NOMO-1 treated with dmso at 0.1 percent for 144 hours (cell line): ENCODE measurements around the gene GALNT2.

Experiments used
- DNase-seq: peaks from one replicate; lab custom pipeline; 2025; ENCODE audit not compliant: unreplicated experiment; lab: John Stamatoyannopoulos, UW

The GALNT2 gene

GRCh38 chr1:230110971-230111370, 43.9 kb downstream of the GALNT2 start:
- no peak for DNase-seq

- no peak for DNase-seq
Observed at GRCh38 chr1:230112131-230112701, 45.2 kb downstream of the GALNT2 start.

- DNase-seq: no peak
Observed at GRCh38 chr1:230112782-230113181, 45.7 kb downstream of the GALNT2 start.

GRCh38 chr1:230113235-230113592, 46.2 kb downstream of the GALNT2 start:
- no peak for DNase-seq

- DNase-seq: no peak
Observed at GRCh38 chr1:230113593-230114236, 46.7 kb downstream of the GALNT2 start.

DNA sequence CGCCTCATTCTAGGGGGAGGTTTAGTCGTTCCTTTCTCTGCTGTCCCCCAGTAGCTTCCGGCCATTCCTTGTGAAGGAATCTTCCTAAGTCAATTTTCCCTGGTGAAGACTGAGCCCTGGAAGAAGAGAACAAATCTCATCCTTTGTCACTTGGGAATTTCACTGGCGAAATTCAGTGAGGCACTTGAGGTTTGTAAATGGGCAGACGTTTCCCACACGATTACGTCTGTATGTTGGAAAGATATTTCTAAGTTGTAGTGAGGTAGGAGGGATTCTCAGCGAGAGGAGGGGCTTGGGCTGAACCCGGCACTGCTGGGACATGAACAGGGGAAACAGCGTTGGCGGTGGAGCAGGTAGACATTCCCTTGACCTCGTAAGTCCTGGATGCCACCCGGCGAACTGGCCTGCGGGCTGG, 47.2 kb downstream of the GALNT2 start:
- DNase-seq: no peak

- no peak for DNase-seq
Observed at GRCh38 chr1:230117694-230118093, 50.7 kb downstream of the GALNT2 start.

GRCh38 chr1:230119340-230119739, 52.3 kb downstream of the GALNT2 start:
- no peak for DNase-seq

- DNase-seq: no peak
Observed at GRCh38 chr1:230120289-230120920, 53.4 kb downstream of the GALNT2 start.

- no peak for DNase-seq
Observed at GRCh38 chr1:230120921-230121381, 53.9 kb downstream of the GALNT2 start.

DNA sequence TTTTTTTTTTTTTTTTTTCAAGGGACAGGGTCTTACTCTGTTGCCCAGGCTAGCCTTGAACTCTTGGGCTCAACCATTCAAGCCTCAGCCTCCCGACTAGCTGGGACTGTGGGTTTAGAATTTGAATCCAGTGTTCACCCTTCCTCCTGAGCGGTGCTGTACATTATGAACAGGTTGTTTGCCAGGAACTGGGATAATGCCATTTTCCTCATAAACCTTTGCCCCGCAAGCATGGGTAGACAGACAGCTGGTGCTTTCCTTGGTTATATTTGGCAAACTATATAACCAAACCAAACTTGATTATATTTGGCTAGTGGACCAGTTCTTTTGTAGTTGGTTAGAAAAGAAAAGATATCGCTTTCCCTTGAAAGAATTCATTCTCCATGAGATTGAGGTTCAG, 54.9 kb downstream of the GALNT2 start:
- DNase-seq: no peak

GRCh38 chr1:230122366-230123279, 55.6 kb downstream of the GALNT2 start:
- no peak for DNase-seq

DNA sequence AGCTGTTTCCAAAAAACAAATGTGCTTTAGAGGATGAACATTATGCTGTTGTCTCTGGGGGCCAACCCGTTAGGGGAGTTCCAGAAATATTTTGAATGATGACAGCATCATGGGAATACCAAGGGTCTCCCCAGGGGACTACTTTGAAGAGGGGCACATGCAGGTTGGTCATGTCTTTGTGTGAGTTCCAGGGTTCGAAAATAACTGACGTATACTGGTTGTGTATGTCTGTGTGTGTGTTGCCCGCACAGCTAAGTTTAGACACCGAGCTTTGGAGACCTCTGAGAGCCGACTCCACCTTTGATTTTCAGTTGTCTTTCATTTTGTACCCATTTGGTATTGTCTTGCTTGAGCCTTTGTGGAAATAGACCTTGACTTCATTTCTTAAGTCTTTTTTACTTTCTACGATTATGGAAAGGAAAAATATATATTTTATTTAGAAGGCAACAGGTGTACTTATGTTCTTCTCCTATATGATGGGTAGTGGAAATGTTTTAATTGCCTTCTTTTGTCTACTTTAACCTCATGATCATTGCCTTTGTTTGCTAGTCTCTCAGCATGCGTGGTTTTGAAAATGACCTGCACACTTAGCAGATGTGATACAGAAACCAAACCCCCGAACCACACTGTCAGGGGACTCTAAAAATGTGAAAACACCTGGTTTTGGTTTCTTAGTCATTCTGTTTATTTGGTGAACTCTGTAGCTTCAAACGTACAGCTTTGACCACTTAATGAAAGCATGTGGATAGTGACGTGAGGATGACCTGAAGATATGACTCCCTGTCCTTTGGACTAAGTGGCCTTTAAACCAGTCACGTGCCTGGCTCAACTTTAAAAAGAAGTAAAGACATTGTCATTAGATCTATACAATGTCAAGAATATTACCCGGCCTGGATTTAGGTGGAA, 56.5 kb downstream of the GALNT2 start:
- DNase-seq: no peak

DNA sequence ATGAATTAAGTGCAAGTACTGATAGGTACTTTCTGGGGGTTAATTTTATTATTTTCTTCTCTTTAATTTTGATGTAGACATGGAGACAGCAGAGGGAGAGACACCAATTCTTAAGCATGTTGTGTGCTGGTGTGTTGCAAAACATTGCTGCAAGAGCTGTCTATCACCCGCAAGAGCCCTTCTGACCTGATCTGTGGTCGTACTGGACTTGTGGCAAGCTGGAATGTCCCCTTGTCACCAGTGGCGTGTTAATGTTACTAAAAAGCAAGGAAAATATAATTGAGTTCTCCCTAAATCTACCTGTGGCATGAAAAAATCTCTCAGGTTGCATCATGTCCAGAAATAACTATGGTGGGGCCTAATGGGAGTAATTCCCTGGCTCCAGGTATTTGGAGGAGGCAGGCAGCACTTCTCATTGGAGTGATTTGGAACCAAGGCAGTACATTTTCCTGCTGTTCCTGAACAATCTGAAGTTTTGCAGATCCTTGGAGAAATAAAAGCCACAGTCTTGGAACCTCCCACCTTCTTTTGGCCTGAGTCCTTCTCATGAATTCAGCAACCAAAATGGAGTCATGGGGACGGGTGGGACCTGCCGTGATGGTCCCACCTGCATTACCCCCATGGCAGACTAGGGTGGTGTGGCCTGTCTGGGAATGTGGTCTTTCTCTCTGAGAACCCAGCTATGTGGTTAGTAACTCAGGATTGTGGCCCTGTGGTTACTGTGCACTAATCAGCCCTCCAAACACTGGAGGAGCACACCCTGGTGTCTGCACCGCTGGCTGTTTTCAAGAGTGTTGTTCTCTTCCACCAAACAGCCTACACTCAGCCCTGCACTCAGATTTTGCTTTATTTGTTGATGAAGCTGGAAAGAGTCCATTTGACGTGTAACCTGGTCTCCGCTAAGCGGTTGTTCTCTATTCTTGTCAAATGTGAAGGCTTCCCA, 57.4 kb downstream of the GALNT2 start:
- DNase-seq: no peak

DNA sequence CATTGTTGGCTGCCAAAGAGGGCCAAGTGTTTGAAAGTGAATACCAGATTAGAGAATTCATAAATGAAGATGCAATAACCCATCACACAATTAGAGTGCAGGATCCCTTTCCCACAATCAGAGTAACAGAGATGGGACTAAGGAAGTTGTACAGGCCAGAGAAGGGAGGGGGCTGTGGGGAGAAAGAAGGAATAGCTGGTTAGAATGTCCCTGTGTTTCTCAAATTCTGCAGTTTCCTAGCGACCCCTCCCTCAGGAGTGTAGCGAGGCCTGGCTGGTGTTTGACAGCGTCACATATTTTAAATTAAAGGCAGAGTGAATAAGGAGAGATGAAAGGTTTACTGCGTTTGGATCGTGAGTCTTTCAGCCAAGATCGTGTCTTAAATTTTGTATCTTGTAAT, 58.1 kb downstream of the GALNT2 start:
- DNase-seq: no peak

GRCh38 chr1:230125640-230126528, 58.8 kb downstream of the GALNT2 start:
- DNase-seq: no peak

DNA sequence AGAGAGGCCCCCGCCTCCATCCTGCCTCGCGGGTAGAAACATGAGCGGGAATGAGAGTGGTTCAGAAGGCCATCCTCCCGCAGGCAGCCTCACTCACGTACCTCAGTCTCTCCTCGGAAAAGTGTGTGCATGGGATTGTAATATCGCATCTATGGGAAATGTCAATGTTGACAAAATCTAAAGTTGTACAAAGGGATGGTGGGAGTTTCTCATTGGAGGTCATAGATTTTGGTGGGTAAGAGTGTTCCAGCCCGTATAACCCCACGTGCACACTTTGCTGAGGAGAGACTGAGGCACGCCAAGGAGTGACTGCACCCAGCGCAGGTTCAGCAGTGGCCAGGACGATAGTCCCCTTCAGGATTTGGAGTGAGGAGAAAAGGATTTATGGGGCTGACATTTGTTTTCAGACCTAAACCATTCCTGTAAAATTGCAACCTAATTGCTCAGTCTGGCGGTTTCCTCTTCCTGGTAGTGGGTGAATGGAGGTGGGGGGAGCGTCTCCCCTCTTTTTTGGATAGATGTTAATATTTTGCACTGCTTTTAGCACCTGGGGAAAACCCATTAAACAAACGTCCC, 59.6 kb downstream of the GALNT2 start:
- DNase-seq: no peak
